Measurements from ENCODE around the gene TAF11L8. TPM values are rescaled to one million over a fixed set of nuclear protein-coding genes. Genes with fewer than 3 reads are reported as not detected.

The TAF11L8 gene
- not detected in 5 replicates for total RNA-seq (2022; extraction: Qiagen RNA extraction)

DNA sequence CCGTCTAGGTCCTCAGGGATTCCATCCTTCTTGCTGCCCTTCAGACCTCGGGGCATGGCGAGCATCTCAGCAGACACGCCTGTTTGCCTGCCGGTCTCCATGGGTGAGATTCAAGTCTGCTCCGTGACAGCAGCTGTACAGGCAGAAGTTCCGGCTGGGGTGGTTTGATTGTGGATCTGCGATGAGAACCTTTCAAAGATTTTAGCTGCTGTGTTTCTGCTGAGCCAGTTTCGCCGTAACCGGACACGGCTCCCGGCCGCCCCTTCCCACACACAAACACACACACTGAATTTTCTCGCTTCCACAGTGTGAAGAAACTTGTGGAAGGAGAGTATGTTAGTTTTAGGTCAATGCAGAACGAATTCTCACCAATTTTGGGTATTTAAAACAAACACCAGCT is at the start of gene TAF11L8:
TAF11L8 (minus strand) TSS at position 101 of the 400 bp plus-strand sequence.

DNA sequence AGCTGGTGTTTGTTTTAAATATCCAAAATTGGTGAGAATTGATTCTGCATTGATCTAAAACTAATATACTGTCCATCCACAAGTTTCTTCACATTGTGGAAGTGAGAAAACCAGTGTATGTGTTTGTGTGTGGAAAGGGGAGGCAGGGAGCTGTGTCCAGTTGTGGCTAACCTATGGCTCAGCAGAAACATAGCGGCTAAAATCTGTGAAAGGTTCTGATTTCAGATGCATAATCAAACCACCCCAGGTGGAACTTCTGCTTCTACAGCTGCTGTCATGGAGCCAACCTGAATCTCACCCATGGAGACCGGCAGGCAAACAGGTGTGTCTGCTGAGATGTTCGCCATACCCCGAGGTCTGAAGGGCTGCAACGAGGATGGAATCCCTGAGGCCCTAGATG is 43.4 kb upstream of the TAF11L8 start, which contains the start of gene TAF11L14:
TAF11L14 (plus strand) TSS at position 301 of the 400 bp plus-strand sequence.

DNA sequence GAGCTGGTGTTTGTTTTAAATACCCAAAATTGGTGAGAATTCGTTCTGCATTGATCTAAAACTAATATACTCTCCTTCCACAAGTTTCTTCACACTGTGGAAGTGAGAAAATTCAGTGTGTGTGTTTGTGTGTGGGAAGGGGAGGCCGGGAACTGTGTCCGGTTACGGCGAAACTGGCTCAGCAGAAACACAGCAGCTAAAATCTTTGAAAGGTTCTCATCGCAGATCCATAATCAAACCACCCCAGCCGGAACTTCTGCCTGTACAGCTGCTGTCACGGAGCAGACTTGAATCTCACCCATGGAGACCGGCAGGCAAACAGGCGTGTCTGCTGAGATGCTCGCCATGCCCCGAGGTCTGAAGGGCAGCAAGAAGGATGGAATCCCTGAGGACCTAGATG is 41.0 kb upstream of the TAF11L8 start, which contains the start of gene TAF11L13:
TAF11L13 (plus strand) TSS at position 301 of the 400 bp plus-strand sequence.

DNA sequence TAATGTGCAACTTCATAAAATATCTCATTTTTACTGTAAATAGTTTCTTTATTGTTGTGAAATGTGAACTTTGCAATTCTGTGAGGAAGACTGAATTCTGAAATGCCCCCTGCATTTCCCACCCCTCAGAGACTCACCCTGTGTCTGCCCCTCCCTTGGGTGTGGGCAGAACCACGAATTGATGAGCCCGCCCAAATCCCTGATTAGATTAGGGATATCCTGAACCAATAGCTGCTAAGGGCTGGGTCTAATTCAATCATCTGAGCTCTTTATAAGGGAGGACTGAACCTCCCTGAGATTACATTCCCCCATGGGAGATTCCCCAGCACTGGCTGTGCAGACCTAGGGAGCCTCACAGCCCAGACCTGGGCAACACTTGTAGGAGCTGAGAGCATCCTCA is 19.3 kb upstream of the TAF11L8 start, which contains the start of gene TAF11L12:
TAF11L12 (plus strand) TSS at position 301 of the 400 bp plus-strand sequence.

DNA sequence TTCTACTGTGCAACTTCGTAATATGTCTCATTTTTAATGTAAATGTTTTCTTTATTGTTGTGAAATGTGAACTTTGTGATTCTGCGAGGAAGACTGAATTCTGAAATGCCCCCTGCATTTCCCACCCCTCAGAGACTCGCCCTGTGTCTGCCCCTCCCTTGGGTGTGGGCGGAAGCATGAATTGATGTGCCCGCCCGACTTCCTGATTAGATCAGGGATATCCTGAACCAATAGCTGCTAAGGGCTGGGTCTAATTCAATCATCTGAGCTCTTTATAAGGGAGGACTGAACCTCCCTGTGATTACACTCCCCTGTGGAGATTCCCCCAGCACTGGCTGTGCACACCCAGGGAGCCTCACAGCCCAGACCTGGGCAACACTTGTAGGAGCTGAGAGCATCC is 13.1 kb upstream of the TAF11L8 start, which contains the start of gene TAF11L11:
TAF11L11 (plus strand) TSS at position 304 of the 400 bp plus-strand sequence.

DNA sequence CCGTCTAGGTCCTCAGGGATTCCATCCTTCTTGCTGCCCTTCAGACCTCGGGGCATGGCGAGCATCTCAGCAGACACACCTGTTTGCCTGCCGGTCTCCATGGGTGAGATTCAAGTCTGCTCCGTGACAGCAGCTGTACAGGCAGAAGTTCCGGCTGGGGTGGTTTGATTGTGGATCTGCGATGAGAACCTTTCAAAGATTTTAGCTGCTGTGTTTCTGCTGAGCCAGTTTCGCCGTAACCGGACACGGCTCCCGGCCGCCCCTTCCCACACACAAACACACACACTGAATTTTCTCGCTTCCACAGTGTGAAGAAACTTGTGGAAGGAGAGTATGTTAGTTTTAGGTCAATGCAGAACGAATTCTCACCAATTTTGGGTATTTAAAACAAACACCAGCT is 7.0 kb upstream of the TAF11L8 start, which contains the start of gene TAF11L10:
TAF11L10 (minus strand) TSS at position 101 of the 400 bp plus-strand sequence.

DNA sequence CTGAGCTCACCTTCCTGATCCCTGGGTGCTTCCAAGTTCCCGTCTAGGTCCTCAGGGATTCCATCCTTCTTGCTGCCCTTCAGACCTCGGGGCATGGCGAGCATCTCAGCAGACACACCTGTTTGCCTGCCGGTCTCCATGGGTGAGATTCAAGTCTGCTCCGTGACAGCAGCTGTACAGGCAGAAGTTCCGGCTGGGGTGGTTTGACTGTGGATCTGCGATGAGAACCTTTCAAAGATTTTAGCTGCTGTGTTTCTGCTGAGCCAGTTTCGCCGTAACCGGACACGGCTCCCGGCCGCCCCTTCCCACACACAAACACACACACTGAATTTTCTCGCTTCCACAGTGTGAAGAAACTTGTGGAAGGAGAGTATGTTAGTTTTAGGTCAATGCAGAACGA is 3.5 kb upstream of the TAF11L8 start, which contains the start of gene TAF11L9:
TAF11L9 (minus strand) TSS at position 140 of the 400 bp plus-strand sequence.

DNA sequence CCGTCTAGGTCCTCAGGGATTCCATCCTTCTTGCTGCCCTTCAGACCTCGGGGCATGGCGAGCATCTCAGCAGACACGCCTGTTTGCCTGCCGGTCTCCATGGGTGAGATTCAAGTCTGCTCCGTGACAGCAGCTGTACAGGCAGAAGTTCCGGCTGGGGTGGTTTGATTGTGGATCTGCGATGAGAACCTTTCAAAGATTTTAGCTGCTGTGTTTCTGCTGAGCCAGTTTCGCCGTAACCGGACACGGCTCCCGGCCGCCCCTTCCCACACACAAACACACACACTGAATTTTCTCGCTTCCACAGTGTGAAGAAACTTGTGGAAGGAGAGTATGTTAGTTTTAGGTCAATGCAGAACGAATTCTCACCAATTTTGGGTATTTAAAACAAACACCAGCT is 5.1 kb downstream of the TAF11L8 start, which contains the start of gene TAF11L7:
TAF11L7 (minus strand) TSS at position 101 of the 400 bp plus-strand sequence.

Other genes starting within 250 kb of the TAF11L8 start
- not detected in 5 replicates for gene TAF11L2, start 92.7 kb downstream of the TAF11L8 start, total RNA-seq (2022; extraction: Qiagen RNA extraction)
- not detected in 5 replicates for gene TAF11L3, start 72.6 kb downstream of the TAF11L8 start, total RNA-seq (2022; extraction: Qiagen RNA extraction)
- not detected in 5 replicates for gene TAF11L4, start 69.2 kb downstream of the TAF11L8 start, total RNA-seq (2022; extraction: Qiagen RNA extraction)
- gene TAF11L5, start 65.7 kb downstream of the TAF11L8 start, total RNA-seq (2022; extraction: Qiagen RNA extraction): not detected in 5 replicates
- gene TAF11L6, start 62.3 kb downstream of the TAF11L8 start, total RNA-seq (2022; extraction: Qiagen RNA extraction): not detected in 5 replicates
- not detected in 5 replicates for gene TAF11L7, start 5.2 kb downstream of the TAF11L8 start, total RNA-seq (2022; extraction: Qiagen RNA extraction)
- not detected in 5 replicates for gene TAF11L9, start 3.4 kb upstream of the TAF11L8 start, total RNA-seq (2022; extraction: Qiagen RNA extraction)
- not detected in 5 replicates for gene TAF11L10, start 6.9 kb upstream of the TAF11L8 start, total RNA-seq (2022; extraction: Qiagen RNA extraction)
- 0.07 to 0.17 TPM (median 0.10 TPM) in 4 of 5 replicates, not detected in the other for gene TAF11L11, start 13.2 kb upstream of the TAF11L8 start, total RNA-seq (2022; extraction: Qiagen RNA extraction)
- gene TAF11L12, start 19.4 kb upstream of the TAF11L8 start, total RNA-seq (2022; extraction: Qiagen RNA extraction): 0.06 to 0.14 TPM in 2 of 5 replicates, not detected in the others
- not detected in 5 replicates for gene TAF11L13, start 41.1 kb upstream of the TAF11L8 start, total RNA-seq (2022; extraction: Qiagen RNA extraction)
- gene TAF11L14, start 43.5 kb upstream of the TAF11L8 start, total RNA-seq (2022; extraction: Qiagen RNA extraction): not detected in 5 replicates